Endothelial cell of umbilical vein (primary cell): Measurements from ENCODE around the gene SPATA31E1. TPM values are rescaled to one million over a fixed set of nuclear protein-coding genes. Genes with fewer than 3 reads are reported as not detected.

ENCODE experiments used
- BruUV-seq: library from RNA; stranded (reverse); fragments of 400-500 nt; replicated peaks from 2 replicates; lab custom pipeline; 2021; lab: Mats Ljungman, UMichigan
- CTCF ChIA-PET: fragments of 300-600, 350-600 bp; sonication (Branson Sonifier 250); formaldehyde crosslinking; loops from one replicate; lab custom pipeline; 2021; ENCODE audit warnings: antibody characterized with exemption, inconsistent platforms; lab: Charles Lee
- POLR2A ChIA-PET: fragments of 300-600, 350-600 bp; sonication (Branson Sonifier 250); formaldehyde crosslinking; loops from one replicate; lab custom pipeline; 2021; ENCODE audit warnings: antibody characterized with exemption, inconsistent platforms; lab: Charles Lee
- DNase-seq: peaks from one replicate; pipeline ENCODE4 v3.0.0-alpha.2; 2011; ENCODE audit warnings: low read depth, low spot score
- FAIRE-seq: peaks from 2 replicates; lab custom pipeline; 2011; peaks lifted over from hg19 to GRCh38; lab: Jason Lieb, UNC
- H2AFZ ChIP-seq: 2 replicates; pipeline ENCODE4 v1.6.0; 2012; ENCODE audit warnings: low read depth, low read length, control low read depth, inconsistent platforms
- H3K27ac ChIP-seq: 2 replicates; pipeline ENCODE4 v1.5.1; 2011; ENCODE audit warnings: low read depth, mild to moderate bottlenecking, control low read depth, low read length, moderate library complexity; ENCODE audit not compliant: insufficient read depth
- H3K27me3 ChIP-seq, 2 experiments: 2 replicates each; pipeline versions ENCODE4 v1.6.0 to v1.6.1; 2011; ENCODE audit warnings: low read length in 2 of 2, mixed read lengths in 1 of 2; ENCODE audit not compliant: control insufficient read depth in 2 of 2, insufficient read depth in 2 of 2
- H3K36me3 ChIP-seq, 2 experiments: 2 replicates in 1 of 2; 3 replicates in 1 of 2; pipeline ENCODE4 v1.5.1; 2011; ENCODE audit warnings: low read length in 2 of 2, mild to moderate bottlenecking in 1 of 2, moderate library complexity in 1 of 2; ENCODE audit not compliant: control insufficient read depth in 2 of 2, insufficient read depth in 2 of 2; ENCODE audit errors: extremely low read depth in 1 of 2
- H3K4me1 ChIP-seq: 3 replicates; pipeline ENCODE4 v1.5.1; 2011; ENCODE audit warnings: mild to moderate bottlenecking, low read length; ENCODE audit not compliant: control insufficient read depth, insufficient read depth; ENCODE audit errors: extremely low read depth
- H3K4me2 ChIP-seq: 2 replicates; pipeline ENCODE4 v1.6.1; 2011; ENCODE audit warnings: low read length, control low read depth, mixed read lengths; ENCODE audit not compliant: insufficient read depth
- H3K4me3 ChIP-seq, 3 experiments: fragments of 200-600 bp in 1 of 3; sonication (generic), shearing (Covaris generic) in 1 of 3; replicated peaks in 1 of 3; 2 replicates each; pipeline ENCODE4 v1.5.1; 2011 to 2016; ENCODE audit warnings: control low read depth in 3 of 3, low read length in 3 of 3, mild to moderate bottlenecking in 2 of 3, inconsistent platforms in 1 of 3, low read depth in 1 of 3, moderate library complexity in 1 of 3; ENCODE audit not compliant: insufficient read depth in 1 of 3
- H3K79me2 ChIP-seq: 2 replicates; pipeline ENCODE4 v1.6.0; 2012; ENCODE audit warnings: low read length, inconsistent platforms; ENCODE audit not compliant: control insufficient read depth, insufficient read depth
- H3K9ac ChIP-seq: replicated peaks from 2 replicates; pipeline ENCODE3; 2011; ENCODE audit warnings: low read length, control low read depth; ENCODE audit not compliant: insufficient read depth; ENCODE audit errors: extremely low read depth
- H3K9me1 ChIP-seq: replicated peaks from 3 replicates; pipeline ENCODE4 v1.6.0; 2011; ENCODE audit warnings: mild to moderate bottlenecking, low read length; ENCODE audit not compliant: control insufficient read depth, insufficient read depth; ENCODE audit errors: extremely low read depth
- H3K9me3 ChIP-seq: replicated peaks from 2 replicates; pipeline ENCODE4 v1.5.1; 2012; ENCODE audit warnings: low read length, inconsistent platforms; ENCODE audit not compliant: control insufficient read depth, insufficient read depth
- H4K20me1 ChIP-seq: replicated peaks from 2 replicates; pipeline ENCODE3; 2011; ENCODE audit warnings: mild to moderate bottlenecking, low read length; ENCODE audit not compliant: control insufficient read depth, insufficient read depth; ENCODE audit errors: extremely low read depth
- EZH2 ChIP-seq: IDR thresholded peaks from 2 replicates; pipeline ENCODE4 v1.6.1; 2012; ENCODE audit warnings: borderline replicate concordance, low read depth, mild to moderate bottlenecking, moderate library complexity, low read length, inconsistent platforms; ENCODE audit not compliant: severe bottlenecking
- FOS ChIP-seq: IDR thresholded peaks from 2 replicates; pipeline ENCODE4 v1.6.1; 2011; ENCODE audit warnings: mild to moderate bottlenecking, low read length, moderate library complexity, borderline replicate concordance; ENCODE audit not compliant: insufficient read depth
- GATA2 ChIP-seq: IDR thresholded peaks from 2 replicates; pipeline ENCODE4 v1.7.0; 2011; ENCODE audit warnings: low read depth, mild to moderate bottlenecking, moderate library complexity, mixed read lengths, low read length; ENCODE audit not compliant: insufficient read length, insufficient read depth
- JUN ChIP-seq: IDR thresholded peaks from 2 replicates; pipeline ENCODE4 v1.6.1; 2011; ENCODE audit warnings: borderline replicate concordance, low read depth; ENCODE audit not compliant: insufficient read length, insufficient read depth
- MAX ChIP-seq: IDR thresholded peaks from 2 replicates; pipeline ENCODE4 v1.6.1; 2011; ENCODE audit not compliant: insufficient read depth, insufficient read length
- MYC ChIP-seq: IDR thresholded peaks from one replicate; pipeline ENCODE4 v1.6.1; 2011; ENCODE audit warnings: mild to moderate bottlenecking, low read depth, low read length
- POLR2A ChIP-seq: IDR thresholded peaks from 2 replicates; pipeline ENCODE4 v1.6.1; 2012; ENCODE audit warnings: low read depth, mild to moderate bottlenecking, control low read depth, low read length
- POLR2AphosphoS5 ChIP-seq: IDR thresholded peaks from 2 replicates; pipeline ENCODE4 v1.6.1; 2012; ENCODE audit warnings: low read depth, mild to moderate bottlenecking, control low read depth, low read length, moderate library complexity; ENCODE audit not compliant: insufficient read depth
- dilution Hi-C: fragments of 300-500 bp; cut with MboI; formaldehyde crosslinking; loops from one replicate; pipeline ENCODE4 v1.15.0; 2019; ENCODE audit warnings: low sequenced_read_pairs; ENCODE audit not compliant: extremely low pct_ligation_motif_present
- intact Hi-C: fragments of 100-400 bp; cut with micrococcal nuclease; formaldehyde crosslinking; loops from one replicate; pipeline ENCODE4 v1.10.0; 2022
- polyA plus RNA-seq, 4 experiments: library from polyadenylated mRNA; depleted of rRNA in 3 of 4; stranded (reverse) in 3 of 4; unstranded in 1 of 4; fragments of >200 nt; gene quantifications; 2 replicates each; pipeline versions ENCODE4 v1.2.1 to v1.2.3, GENCODE V29; 2011 to 2012; ENCODE audit warnings: missing spikeins in 1 of 4
- total RNA-seq: library from RNA; stranded (reverse); gene quantifications from 2 replicates; pipeline ENCODE4 v1.2.3, GENCODE V29; 2021
- TF ChIP-seq, protein P1 (sequence below), 2 donors: IDR thresholded peaks; 1 replicate in 1 of 2; 2 replicates in 1 of 2; pipeline ENCODE4 v1.5.1; 2011; ENCODE audit warnings: low read length in 2 of 2, mild to moderate bottlenecking in 2 of 2, moderate library complexity in 2 of 2, control low read depth in 1 of 2, inconsistent platforms in 1 of 2, low read depth in 1 of 2; ENCODE audit not compliant: insufficient read depth in 1 of 2; ENCODE audit errors: extremely low read depth in 1 of 2

SPATA31E1 gene
- total and polyA plus RNA-seq, 2 donors (not counting 3 experiments of a cell fraction or from before 2014, with no cell fraction given): not detected

GRCh38 chr9:87865626-87866025 is 17.1 kb upstream of the SPATA31E1 start:
- Histone ChIP-seq H3K79me2 (no peaks in the 10 kb centered on the region), H3K4me1 (peaks cover 8% of the 10 kb centered on the region), H3K27ac (no peak overlapping the region), H2AFZ (peak overlapping the region; percentile 74), H3K9me3 (no peaks in the 10 kb centered on the region), H3K9ac (no peak overlapping the region), H3K4me2 (no peak overlapping the region), H3K4me3 (no peak overlapping the region), H3K9me1 (no peaks in the 10 kb centered on the region), H3K27me3 (no peaks in the 10 kb centered on the region), H4K20me1 (no peaks in the 10 kb centered on the region), H3K36me3 (no peaks in the 10 kb centered on the region)
- DNase-seq (no peak), FAIRE-seq (no peak)
- dilution Hi-C loops (no loop called here), intact Hi-C loops (no loop called here)
- POLR2A ChIA-PET: no interaction called here
- CTCF ChIA-PET: no interaction called here
- no peak for TF ChIP-seq EZH2
- no peak for TF ChIP-seq MAX
- no peak for TF ChIP-seq JUN
- no peak for TF ChIP-seq POLR2A
- no peak for TF ChIP-seq GATA2
- TF ChIP-seq, protein P1, sequence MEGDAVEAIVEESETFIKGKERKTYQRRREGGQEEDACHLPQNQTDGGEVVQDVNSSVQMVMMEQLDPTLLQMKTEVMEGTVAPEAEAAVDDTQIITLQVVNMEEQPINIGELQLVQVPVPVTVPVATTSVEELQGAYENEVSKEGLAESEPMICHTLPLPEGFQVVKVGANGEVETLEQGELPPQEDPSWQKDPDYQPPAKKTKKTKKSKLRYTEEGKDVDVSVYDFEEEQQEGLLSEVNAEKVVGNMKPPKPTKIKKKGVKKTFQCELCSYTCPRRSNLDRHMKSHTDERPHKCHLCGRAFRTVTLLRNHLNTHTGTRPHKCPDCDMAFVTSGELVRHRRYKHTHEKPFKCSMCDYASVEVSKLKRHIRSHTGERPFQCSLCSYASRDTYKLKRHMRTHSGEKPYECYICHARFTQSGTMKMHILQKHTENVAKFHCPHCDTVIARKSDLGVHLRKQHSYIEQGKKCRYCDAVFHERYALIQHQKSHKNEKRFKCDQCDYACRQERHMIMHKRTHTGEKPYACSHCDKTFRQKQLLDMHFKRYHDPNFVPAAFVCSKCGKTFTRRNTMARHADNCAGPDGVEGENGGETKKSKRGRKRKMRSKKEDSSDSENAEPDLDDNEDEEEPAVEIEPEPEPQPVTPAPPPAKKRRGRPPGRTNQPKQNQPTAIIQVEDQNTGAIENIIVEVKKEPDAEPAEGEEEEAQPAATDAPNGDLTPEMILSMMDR (IDR thresholded peaks at IDR 0.05; ENCODE audit: extremely low read depth in 1 of 2, insufficient read depth in 1 of 2, low read depth in 1 of 2, low read length in 2 of 2): no peak
- TF ChIP-seq MYC: no peak
- TF ChIP-seq FOS: no peak
- TF ChIP-seq POLR2AphosphoS5: no peak
- BruUV-seq: no TSS peak
